Neural progenitor cell (in vitro differentiated cells): ENCODE data around the gene MZB1.

Experiments used
- CTCF ChIP-seq: fragments of 200-600 bp; sonication (generic); IDR thresholded peaks from 2 replicates; pipeline ENCODE4 v1.5.1; 2017; ENCODE audit warnings: antibody characterized with exemption, mild to moderate bottlenecking
- EZH2phosphoT487 ChIP-seq: fragments of 200-600 bp; sonication (generic); IDR thresholded peaks from 2 replicates; pipeline ENCODE4 v1.6.1; 2017; ENCODE audit warnings: antibody characterized with exemption

- TF ChIP-seq EZH2phosphoT487, result no peak
- no peak for TF ChIP-seq CTCF
Measured at GRCh38 chr5:139401546-139401945, 11.8 kb upstream of the MZB1 start.
